ENCODE measurements around the gene TAF3. TPM values are rescaled to one million over a fixed set of nuclear protein-coding genes. Genes with fewer than 3 reads are reported as not detected.

Gene TAF3
- polyA plus RNA-seq, 1 donor (not counting 4 experiments of a cell fraction or from before 2014, with no cell fraction given), result 2.0 TPM

GRCh38 chr10:7984325-7984724 is 166.0 kb downstream of the TAF3 start:
- Histone ChIP-seq H3K9ac (ENCODE audit: control insufficient read depth, extremely low read depth, insufficient read depth, low read length) (no peak overlapping the region), H3K36me3 (ENCODE audit: control insufficient read depth in 2 of 2, extremely low read depth in 1 of 2, insufficient read depth in 2 of 2, low read length in 2 of 2) (no peaks in the 10 kb centered on the region), H2AFZ (ENCODE audit: control insufficient read depth, low read length) (no peak overlapping the region), H3K27me3 (ENCODE audit: control insufficient read depth, extremely low read depth, insufficient read depth, low read length) (no peaks in the 10 kb centered on the region), H3K4me1 (ENCODE audit: control insufficient read depth, extremely low read depth, insufficient read depth, low read length) (no peaks in the 10 kb centered on the region), H3K4me2 (ENCODE audit: control insufficient read depth, extremely low read depth, insufficient read depth, low read depth, low read length) (no peak overlapping the region), H3K9me3 (ENCODE audit: control insufficient read depth, low read depth, low read length) (no peaks in the 10 kb centered on the region), H4K20me1 (ENCODE audit: control insufficient read depth, extremely low read depth, insufficient read depth, low read length) (no peaks in the 10 kb centered on the region), H3K4me3 (ENCODE audit: control insufficient read depth in 2 of 3, extremely low read depth in 1 of 3, insufficient read depth in 2 of 3, low read depth in 1 of 3, low read length in 3 of 3) (no peak overlapping the region), H3K79me2 (ENCODE audit: control insufficient read depth, insufficient read depth, low read length) (no peaks in the 10 kb centered on the region), H3K27ac (ENCODE audit: control insufficient read depth, insufficient read depth, low read length) (no peak overlapping the region), H3K9me1 (ENCODE audit: control insufficient read depth, extremely low read depth, insufficient read depth, low read length) (no peaks in the 10 kb centered on the region)
- TF ChIP-seq EZH2 (IDR thresholded peaks at IDR 0.05; ENCODE audit: low read length), result no peak
- TF ChIP-seq CTCF (optimal IDR thresholded peaks at IDR 0.05 in 1 of 3, IDR thresholded peaks at IDR 0.05 in 1 of 3, conservative IDR thresholded peaks at IDR 0.05 in 1 of 3; ENCODE audit: extremely low read depth in 1 of 3, insufficient read depth in 2 of 3, low read length in 3 of 3), result no peak
- DNase-seq (ENCODE audit: low read depth, low spot score) (no peak), FAIRE-seq (no peak)
- dilution Hi-C loops (cut with MboI; ENCODE audit: extremely low pct_ligation_motif_present, low sequenced_read_pairs), result no loop called here

DNA sequence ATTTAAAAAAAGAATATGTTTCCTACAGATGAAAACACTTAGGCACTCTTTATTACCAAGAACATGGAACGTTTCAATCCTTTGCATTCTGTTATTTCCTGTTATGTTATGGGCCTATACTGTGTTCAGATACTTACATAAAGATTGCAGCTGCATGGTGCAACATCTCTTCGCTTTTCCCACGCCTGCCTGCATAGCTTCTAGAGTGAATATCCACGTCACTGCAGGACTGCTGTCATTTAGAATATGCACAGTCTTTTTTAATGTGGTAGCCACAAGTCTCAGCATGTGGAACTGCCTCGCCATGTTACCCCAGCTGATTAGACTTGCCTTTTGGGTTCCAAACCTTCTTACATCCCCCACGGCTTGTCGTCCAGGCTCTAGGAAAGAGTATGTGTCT is 166.6 kb downstream of the TAF3 start:
- H3K9ac ChIP-seq (ENCODE audit: control insufficient read depth, extremely low read depth, insufficient read depth, low read length), result no peak overlapping the region
- no peak for DNase-seq (ENCODE audit: low read depth, low spot score)
- dilution Hi-C loops (cut with MboI; ENCODE audit: extremely low pct_ligation_motif_present, low sequenced_read_pairs), result no loop called here

More for the DNA sequence above, 166.6 kb downstream of the TAF3 start:
- TF ChIP-seq EZH2 (IDR thresholded peaks at IDR 0.05; ENCODE audit: low read length), result no peak
- no peak for TF ChIP-seq CTCF (optimal IDR thresholded peaks at IDR 0.05 in 1 of 3, IDR thresholded peaks at IDR 0.05 in 1 of 3, conservative IDR thresholded peaks at IDR 0.05 in 1 of 3; ENCODE audit: extremely low read depth in 1 of 3, insufficient read depth in 2 of 3, low read length in 3 of 3)
- no peaks in the 10 kb centered on the region for H3K27me3 ChIP-seq (ENCODE audit: control insufficient read depth, extremely low read depth, insufficient read depth, low read length)
- no peak overlapping the region for H3K4me2 ChIP-seq (ENCODE audit: control insufficient read depth, extremely low read depth, insufficient read depth, low read depth, low read length)
- H4K20me1 ChIP-seq (ENCODE audit: control insufficient read depth, extremely low read depth, insufficient read depth, low read length), result no peaks in the 10 kb centered on the region
- no peak overlapping the region for H3K4me3 ChIP-seq (ENCODE audit: control insufficient read depth in 2 of 3, extremely low read depth in 1 of 3, insufficient read depth in 2 of 3, low read depth in 1 of 3, low read length in 3 of 3)
- no peak for FAIRE-seq
- no peaks in the 10 kb centered on the region for H3K9me1 ChIP-seq (ENCODE audit: control insufficient read depth, extremely low read depth, insufficient read depth, low read length)
- no peak overlapping the region for H3K27ac ChIP-seq (ENCODE audit: control insufficient read depth, insufficient read depth, low read length)
- no peaks in the 10 kb centered on the region for H3K9me3 ChIP-seq (ENCODE audit: control insufficient read depth, low read depth, low read length)
- no peaks in the 10 kb centered on the region for H3K4me1 ChIP-seq (ENCODE audit: control insufficient read depth, extremely low read depth, insufficient read depth, low read length)
- no peaks in the 10 kb centered on the region for H3K79me2 ChIP-seq (ENCODE audit: control insufficient read depth, insufficient read depth, low read length)
- no peak overlapping the region for H2AFZ ChIP-seq (ENCODE audit: control insufficient read depth, low read length)
- H3K36me3 ChIP-seq (ENCODE audit: control insufficient read depth in 2 of 2, extremely low read depth in 1 of 2, insufficient read depth in 2 of 2, low read length in 2 of 2), result no peaks in the 10 kb centered on the region

All from keratinocyte (primary cell).